Activated naive CD4-positive, alpha-beta T cell (primary cell): ENCODE measurements around the gene HORMAD2.
"Not testable (repeated sequence)": the region's sequence is repeated elsewhere in the genome, so short reads cannot be mapped to it uniquely, and the experiment has no call there.

ENCODE experiments used
- DNase-seq, 4 experiments: peaks; one replicate each; lab custom pipeline; 2025; lab: John Stamatoyannopoulos, UW

Gene HORMAD2

DNA sequence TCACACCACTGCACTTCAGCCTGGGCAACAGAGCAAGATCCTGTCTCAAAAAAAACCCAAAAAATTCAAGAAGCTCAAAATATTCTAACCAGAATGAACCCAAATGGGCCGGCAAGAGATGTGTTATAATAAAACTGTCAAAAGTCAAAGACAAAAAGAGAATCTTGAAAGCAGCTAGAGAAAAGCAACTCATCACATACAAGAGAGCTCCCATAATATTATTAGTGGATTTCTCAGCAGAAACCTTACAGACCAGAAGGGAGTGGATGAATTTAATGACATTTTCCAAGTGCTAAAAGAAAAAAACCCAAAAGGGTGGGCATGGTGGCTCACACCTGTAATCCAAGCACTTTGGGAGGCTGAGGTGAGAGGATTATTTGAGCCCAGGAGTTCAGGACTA, 22.9 kb upstream of the HORMAD2 start:
- no peak for DNase-seq

DNA sequence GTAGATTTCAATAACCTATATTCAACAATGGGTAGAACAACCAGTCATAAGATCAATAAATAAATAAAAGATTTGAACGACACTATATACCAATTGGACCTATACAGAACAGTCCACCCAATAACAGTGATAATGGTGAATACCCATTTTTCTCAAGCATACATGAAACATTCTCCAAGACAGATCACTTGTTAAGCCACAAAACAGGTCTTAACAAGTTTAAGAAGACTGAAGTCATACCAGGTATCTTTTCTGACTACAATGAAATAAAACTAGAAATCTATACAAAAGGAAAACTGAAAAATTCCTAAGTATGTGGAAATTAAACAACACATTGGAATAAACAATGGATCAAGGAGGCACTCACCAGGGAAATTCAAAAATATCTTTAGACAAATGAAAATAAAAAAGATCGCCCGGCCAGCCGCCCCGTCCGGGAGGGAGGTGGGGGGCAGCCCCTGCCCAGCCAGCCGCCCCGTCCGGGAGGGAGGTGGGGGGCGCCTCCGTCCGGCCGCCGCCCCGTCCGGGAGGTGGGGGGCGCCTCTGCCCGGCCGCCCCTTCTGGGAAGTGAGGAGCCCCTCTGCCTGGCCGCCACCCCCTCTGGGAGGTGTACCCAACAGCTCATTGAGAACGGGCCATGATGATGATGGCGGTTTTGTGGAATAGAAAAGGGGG, 20.8 kb upstream of the HORMAD2 start:
- DNase-seq, result not testable (repeated sequence)

DNA sequence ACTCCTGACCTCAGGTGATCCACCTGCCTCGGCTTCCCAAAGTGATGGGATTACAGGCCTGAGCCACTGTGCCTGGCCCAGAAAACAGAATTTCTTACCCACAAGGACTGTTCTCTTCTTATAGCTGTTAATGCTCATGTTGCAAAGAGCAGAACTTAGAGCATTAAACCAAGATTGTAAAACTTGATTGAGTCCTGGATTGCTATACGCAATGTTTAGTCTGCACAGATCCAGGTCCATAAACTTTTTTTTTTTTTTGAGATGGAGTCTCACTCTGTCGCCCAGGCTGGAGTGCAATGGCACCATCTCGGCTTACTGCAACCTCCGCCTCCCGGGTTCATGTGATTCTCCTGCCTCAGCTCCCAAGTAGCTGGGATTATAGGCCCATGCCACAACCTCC, 19.2 kb upstream of the HORMAD2 start:
- not testable (repeated sequence) for DNase-seq

DNA sequence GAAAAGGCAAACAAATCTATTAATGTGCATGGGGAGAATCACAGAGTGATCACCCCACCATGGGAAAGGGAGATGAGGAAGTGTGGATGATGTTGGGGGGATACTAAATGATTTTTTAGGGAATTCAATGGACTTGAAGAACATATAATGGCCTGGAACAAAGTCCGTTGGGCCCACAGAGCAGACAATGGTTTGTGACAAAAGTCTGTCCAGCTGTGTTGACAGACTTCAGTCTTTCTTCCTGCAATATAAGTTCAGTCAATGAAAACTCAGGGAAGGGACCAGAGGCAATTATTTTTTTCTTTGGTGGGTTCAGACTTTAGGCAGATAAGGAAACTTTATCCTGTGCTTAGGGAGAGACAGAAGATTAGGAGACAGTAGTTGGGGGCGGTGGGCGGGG, 18.0 kb upstream of the HORMAD2 start:
- DNase-seq, result no peak

DNA sequence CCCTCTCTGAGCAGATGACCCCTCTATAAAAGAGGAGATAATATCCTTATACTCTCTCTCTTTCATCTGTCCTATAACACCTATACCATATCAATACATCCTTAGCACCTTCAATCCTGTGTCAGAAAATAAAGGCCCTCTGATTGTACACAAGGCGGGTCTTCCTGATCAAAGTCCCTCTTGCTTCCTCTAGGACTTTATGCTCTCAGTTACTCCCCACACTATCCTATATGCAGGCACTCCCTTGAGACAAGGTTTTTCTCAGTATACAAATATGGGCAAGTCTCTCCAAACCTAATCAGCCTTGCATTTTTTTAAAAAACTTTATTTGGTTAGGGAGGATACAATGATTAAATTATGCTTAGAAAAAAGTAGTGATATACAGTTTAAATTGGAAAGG, 17.3 kb upstream of the HORMAD2 start:
- DNase-seq, result no peak

DNA sequence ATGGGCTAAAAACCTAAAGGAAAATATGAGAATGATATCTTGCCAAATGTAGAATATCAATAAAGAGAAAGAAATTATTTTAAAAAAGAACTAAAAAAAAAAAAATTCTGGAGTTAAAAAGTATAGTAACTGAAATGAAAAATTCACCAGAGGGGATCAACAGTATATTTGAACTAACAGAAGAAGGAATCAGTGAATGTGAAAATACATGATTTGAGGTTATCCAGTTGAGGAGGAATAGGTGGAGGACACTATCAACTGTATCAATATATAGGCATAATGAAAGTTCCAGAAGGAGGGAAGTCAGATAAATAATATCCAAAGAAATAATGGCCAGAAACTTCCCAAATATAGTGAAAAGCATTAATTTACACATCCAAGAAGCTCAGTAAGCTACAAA, 16.1 kb upstream of the HORMAD2 start:
- no peak for DNase-seq

DNA sequence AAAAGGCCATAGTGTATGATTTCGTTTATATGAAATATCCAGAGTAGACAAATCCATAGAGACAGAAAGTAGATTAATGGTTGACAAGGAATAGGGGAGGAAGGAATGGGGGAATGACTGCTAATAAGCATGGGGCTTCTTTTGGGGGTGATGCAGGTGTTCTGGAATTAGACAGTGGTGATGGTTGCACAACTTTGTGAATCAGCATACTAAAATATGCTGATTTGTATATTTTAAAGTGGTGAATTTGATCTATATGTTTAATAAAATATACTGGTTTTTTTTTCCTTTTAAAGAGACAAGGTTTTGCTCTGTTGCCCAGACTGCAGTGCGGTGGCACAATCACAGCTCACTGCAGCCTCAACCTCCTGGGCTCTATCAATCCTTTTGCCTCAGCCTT, 6.5 kb upstream of the HORMAD2 start:
- DNase-seq, result no peak

DNA sequence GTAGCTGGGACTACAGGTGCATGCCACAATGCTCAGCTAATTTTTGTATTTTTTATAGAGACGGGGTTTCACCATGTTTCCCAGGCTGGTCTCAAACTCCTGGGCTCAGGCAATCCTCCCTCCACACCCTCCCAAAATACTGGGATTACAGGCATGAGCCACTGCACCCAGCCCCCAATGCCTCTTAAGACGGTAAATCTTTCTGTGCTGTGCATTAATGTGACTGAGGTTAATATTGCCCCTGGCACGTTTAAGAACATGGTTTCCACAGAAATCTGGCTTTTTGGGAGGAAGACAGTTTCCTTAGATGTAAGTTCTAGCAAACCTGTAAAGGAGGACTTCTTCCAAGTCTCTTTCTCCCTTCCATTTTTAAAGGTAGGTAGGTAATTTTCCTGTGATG, 6.1 kb upstream of the HORMAD2 start:
- no peak for DNase-seq

DNA sequence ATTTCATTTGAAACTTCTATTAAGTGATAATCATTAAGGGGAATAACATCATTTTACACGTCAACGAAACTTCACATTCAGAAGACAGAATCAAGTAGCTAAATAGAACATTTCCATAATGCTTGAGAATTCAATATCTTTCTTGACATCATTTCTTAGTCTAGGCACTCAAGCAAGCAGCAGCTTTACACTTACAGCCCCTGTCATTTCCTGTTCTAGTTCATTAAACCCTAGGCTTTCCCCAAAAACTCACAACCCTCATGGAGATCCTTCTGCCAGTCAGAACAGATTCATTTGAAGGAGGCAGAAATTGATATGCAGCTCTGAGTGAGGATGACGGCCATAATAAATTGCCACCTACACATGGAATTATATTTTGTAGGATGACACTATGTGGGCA, 5.3 kb upstream of the HORMAD2 start:
- DNase-seq, result no peak

DNA sequence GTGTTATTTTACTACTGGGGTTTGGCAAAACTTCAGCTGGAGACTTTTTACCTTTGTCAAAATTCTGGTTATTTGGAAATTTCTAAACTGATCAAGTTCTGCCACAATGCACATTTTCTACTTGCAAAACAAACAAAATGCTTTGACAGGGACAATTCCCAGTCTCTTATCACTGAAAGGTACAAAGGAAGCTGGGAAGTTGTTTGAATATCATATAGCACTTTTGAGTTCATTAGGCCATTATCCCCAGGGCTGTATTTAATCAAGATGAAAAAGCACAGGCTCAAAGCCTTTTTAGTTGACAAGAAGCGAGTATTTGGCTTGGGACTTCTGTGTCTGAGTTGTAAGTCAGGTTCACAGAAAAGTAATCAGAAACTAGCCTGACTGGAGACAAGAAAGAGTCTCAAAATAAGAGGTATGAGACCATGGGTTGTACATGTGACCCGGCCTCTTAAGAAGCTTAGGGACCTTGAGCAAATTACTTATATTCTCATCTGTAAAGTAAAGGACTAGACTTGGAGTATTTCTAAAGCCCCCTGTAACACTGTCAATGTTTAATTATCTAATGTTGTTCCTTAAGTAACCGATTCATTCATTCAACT, 2.9 kb upstream of the HORMAD2 start:
- DNase-seq, result no peak

DNA sequence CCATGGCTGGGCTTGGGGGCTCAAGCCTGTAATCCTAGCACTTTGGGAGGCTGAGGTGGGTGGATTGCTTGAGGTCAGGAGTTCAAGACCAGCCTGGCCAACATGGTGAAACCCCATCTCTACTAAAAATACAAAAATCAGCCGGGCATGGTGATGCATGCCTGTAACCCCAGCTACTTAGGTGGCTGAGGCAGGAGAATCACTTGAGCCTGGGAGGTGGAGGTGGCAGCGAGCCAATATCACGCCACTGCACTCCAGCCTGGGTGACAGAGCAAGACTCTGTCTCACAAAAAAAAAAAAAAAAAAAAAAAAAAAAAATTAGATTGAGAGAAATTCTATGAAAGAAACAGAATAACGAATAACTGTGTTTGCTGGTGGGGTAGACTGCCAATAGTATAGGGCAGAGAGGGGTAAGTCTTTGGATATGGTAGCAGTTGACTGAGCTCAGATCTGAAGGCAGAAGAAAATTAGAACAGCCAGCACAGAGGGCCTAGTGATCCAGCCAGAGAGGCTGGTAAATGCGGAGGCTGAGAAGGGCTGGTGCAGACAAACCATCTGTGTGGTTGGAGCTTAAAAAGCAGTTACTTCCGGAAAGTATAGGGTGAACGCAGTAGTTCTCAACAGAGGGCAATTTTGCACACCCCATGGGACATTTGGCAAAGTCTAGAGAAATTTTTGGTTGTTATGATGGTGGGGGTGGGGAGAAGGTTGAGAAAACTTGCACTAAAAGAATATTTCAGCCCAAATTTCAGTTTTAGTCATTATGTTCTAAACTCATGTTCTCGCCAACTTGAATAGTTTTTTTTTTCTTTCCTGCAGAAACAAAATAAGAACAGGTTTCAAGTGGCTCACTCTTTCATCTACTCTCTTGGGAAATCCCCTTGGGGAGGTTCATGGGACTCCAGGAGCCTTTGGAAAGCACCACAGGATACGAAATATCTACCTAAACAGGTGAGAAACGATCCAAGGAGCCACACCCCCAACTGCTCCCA, 1.6 kb upstream of the HORMAD2 start:
- no peak for DNase-seq

DNA sequence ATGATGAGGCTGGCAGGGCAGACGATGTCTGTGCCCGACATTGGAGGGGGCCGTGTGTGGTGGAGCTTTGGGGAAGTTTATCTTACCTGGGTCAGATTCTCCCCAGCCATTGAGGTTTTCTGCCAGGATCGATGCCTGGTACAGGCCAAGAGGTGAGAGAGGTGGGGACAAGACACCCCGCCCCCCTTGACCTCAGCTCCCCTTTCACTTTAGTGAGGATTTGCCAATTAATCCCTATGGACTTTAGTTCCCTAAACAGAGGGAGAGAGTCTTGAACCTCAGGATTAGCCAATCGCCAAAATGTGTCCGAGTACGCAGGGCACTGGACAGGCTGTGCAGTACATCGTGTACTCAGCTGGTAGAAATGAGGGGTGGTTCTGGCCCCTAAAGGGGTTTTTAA, 541 bp downstream of the HORMAD2 start:
- no peak for DNase-seq

DNA sequence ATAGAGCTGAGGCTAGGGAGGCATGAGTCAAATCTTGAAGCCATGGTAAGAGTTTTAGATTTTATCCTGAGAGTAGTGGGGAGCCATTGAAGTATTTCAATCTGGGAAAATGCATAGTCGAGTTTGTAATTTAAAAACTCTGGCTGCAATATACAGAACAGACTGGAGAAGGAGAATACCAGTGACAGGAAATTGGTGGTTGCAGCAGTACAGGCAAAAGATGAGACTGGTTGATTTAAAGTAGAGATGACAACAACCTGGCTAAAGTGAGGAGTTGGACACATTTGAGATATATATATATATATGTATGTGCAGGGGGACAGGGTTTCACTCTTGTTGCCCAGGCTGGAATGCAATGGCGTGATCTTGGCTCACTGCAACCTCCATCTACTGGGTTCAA, 6.2 kb downstream of the HORMAD2 start:
- DNase-seq, result no peak

DNA sequence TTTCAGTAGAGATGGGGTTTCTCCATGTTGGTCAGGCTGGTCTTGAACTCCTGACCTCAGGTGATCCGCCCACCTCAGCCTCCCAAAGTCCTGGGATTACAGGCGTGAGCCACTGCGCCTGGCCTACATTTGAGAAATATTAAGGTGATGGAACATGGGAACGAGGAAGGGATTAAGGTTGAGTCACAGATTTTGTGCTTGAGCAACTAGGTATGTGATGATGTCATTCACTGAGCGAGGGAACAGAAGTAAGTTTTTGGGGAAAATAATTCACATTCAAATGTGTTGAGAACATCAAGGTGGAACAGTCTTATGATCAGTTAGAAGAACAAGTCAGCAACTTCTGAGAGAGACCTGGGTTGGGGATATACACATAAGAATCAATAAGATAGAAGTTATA, 6.8 kb downstream of the HORMAD2 start:
- not testable (repeated sequence) for DNase-seq

DNA sequence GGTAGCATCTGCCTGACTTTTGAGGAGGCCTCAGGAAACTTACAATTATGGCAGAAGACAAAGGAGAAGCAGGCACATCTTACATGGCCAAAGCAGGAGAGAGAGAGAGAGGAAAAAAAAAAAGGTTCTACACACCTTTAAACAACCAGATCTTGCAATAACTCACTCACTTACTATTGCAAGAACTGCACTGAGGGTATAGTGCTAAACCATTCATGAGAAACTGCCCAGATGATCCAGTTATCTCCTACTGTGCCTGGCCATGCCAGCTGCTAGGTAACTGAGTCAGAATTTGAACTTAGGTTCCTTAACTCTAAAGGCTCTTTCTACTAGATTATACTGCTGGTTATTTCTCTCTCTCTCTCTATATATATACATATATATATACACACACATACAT, 7.3 kb downstream of the HORMAD2 start:
- no peak for DNase-seq

DNA sequence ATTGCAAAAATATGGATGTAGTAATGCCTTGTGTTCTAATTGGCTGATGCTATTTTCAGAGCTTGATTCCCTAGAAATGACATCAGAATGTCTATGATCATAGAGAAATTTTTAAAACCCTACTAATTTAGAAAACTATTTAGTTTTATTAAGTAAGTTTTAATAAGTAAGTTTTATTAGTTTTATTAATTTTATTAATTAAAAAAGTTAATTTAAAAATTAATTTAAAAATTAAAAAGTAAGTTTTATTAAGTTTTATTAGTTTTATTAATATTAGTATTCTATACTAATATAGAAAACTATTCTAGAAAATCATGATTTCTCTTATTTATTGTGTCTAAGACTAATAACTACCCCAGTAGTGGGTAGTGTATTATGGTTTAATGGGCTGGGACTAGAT, 8.2 kb downstream of the HORMAD2 start:
- DNase-seq, result no peak

DNA sequence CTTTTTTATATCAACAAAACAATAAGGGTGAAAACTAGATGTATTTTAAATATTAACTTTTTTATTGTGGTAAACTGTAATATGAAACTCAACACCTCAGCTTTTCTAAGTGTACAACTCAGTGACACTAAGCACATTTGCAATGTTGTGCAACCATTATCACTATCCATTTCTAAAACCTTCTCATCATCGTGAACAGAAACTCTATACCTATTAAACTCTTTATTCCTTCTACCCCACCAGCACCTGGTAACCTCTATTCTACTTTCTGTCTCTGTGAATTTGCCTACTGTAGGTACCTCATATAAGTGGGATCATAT, 9.4 kb downstream of the HORMAD2 start:
- no peak for DNase-seq

DNA sequence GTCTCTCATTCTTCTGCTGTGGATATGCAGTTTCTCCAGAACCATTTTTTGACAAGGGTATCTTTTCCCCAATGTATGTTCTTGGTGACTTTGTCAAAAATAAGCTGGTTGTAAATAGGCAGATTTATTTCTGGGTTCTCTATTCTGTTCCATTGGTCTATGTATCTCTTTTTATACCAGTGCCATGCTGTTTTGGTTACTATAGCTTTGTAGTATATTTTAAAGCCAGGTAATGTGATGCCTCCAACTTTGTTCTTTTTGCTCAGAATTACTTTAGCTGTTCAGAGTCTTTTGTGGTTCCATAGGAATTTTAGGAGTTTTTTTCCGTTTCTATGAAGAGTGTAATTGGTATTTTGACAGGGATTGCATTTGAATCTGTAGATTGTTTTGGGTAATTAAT, 12.4 kb downstream of the HORMAD2 start:
- DNase-seq, result no peak

DNA sequence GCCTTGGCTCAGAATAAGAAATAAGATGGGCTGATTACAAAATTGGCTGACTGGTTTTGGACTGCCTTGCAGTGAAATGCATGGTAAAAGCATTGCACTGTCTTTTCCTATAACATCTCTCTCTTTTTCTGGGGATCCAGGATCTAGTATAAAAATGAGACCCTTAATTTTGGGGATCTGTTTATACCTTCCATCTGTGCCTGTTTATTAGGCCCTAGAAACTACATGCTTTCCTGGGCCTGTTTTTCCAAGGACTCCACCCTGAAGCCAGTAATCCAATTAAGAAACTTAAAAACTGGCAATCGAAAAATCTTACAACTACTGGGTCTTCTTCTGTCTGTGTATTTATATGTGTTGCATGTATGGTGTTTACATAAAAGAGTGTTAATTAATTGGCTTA, 14.5 kb downstream of the HORMAD2 start:
- DNase-seq, result no peak

DNA sequence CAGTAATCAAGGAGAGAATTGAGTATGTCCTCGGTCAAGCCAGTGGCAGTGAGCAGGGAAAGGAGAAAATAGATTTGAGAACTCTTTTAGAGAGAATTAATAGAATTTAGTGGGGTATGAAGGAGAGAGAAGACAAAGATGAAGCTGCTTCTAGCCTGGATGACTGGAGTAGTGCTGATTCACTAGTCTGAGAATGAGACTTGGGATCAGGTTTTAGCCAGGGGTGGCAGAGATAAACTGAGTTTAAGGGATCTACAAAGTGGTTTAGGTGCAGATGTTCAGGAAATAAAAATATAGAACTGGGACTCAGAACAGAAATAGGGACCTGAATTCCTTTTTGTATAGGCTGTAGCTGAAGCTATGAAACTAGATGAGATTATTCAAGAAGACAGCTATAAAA, 17.6 kb downstream of the HORMAD2 start:
- no peak for DNase-seq

DNA sequence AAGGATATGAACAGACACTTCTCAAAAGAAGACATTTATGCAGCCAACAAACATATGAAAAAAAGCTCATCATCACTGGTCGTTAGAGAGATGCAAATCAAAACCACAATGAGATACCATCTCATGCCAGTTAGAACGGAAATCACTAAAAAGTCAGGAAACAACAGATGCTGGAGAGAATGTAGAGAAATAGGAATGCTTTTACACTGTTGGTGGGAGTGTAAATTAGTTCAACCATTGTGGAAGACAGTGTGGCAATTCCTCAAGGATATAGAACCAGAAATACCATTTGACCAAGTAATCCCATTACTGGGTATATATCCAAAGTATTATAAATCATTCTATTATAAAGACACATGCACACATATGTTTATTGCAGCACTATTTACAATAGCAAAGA, 20.5 kb downstream of the HORMAD2 start:
- DNase-seq, result not testable (repeated sequence)

DNA sequence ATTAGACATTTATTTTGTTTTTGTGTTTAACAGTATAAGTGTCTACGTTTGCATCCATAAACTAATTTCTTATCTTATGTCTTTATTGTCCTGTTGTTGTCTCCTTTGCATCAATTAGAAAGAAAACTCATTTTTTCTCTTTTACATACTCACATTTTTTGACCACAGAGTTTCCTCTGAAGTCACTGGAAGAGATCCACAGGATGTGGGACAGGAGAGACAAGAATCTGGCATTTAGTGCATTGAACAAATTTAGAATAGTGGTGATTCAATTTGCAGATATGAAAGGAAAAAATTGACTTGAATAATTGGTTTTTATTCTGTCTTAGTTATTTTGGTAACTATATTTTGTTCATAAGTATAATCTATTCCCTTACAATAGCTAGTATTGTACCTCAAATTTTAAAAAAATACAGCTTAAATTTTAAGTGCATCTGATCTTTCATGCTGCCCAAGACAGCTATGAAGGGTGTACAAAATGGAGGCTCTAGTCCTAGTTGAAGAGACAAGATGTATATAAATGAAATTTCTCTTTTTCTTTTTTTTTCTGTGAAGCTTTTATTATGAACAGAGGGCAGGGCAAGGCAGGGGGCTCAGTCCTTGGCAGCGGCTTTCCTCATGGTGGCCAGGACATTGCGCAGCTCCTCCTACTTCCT, 24.4 kb downstream of the HORMAD2 start:
- no peak for DNase-seq

DNA sequence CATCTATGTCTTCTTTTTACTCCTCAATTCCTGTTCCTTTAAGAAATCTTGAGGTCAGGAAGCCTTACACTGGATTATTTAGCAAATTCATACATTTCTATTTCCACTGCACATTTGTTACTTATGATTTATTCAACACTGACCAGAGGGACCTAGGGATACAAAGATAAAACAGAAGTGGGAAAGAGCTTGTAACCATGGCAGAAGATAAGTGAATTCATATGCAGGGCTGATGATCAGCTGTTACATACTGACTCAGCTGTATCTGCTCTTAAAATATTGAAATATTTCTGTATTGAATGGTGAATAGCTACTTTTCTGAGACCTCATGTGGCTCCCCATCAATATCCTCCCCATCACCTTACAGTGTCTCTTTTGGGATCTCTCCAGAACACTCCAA, 25.2 kb downstream of the HORMAD2 start:
- DNase-seq, result no peak
